ENCODE measurements around the gene LRRC72. TPM values are rescaled to one million over a fixed set of nuclear protein-coding genes. Genes with fewer than 3 reads are reported as not detected.
A peak's percentile ranks its signal among the peaks of the same experiment; 100 is the strongest.

Gene LRRC72
- total RNA-seq, 3 donors from 2014 or later (not counting 1 experiment from before 2014, with no cell fraction given) = not detected

- TF ChIP-seq CTCF (IDR thresholded peaks at IDR 0.05) = no peak
- Histone ChIP-seq H3K27me3 (ENCODE audit: control insufficient read depth, insufficient read depth, low read length) (no peaks in the 10 kb centered on the region), H3K27ac (ENCODE audit: low read length) (no peak overlapping the region), H3K9me3 (ENCODE audit: control insufficient read depth, insufficient read depth, low read length) (no peaks in the 10 kb centered on the region), H3K4me3 (ENCODE audit: low read length) (no peak overlapping the region), H3K4me1 (ENCODE audit: control insufficient read depth, insufficient read depth, low read length) (no peaks in the 10 kb centered on the region), H3K36me3 (ENCODE audit: control insufficient read depth, insufficient read depth, low read length) (peaks cover 33% of the 10 kb centered on the region)
- Mint-ChIP-seq H3K27ac (no peak overlapping the region), H3K27me3 (ENCODE audit: low read depth in 2 of 2) (no peaks in the 10 kb centered on the region), H3K4me3 (no peak overlapping the region), H3K36me3 (peaks cover 17% of the 10 kb centered on the region), H3K4me1 (no peaks in the 10 kb centered on the region), H3K9me3 (no peaks in the 10 kb centered on the region)
- ATAC-seq (no peak), DNase-seq (no peak)
- intact Hi-C loops (cut with micrococcal nuclease) = no loop called here
- WGBS (ENCODE audit: insufficient coverage) = 94% methylated on average over 7 of the region's 7 CpGs
Observed at GRCh38 chr7:16599860-16600259, 73.2 kb downstream of the LRRC72 start.

- H3K36me3 Mint-ChIP-seq = peaks cover 23% of the 10 kb centered on the region
- no peaks in the 10 kb centered on the region for H3K27me3 ChIP-seq (ENCODE audit: control insufficient read depth, insufficient read depth, low read length)
- no peak overlapping the region for H3K27ac Mint-ChIP-seq
- ATAC-seq = no peak
- H3K27me3 Mint-ChIP-seq (ENCODE audit: low read depth in 2 of 2) = no peaks in the 10 kb centered on the region
- no peaks in the 10 kb centered on the region for H3K9me3 ChIP-seq (ENCODE audit: control insufficient read depth, insufficient read depth, low read length)
- intact Hi-C loops (cut with micrococcal nuclease) = no loop called here
- no peaks in the 10 kb centered on the region for H3K4me1 ChIP-seq (ENCODE audit: control insufficient read depth, insufficient read depth, low read length)
- H3K27ac ChIP-seq (ENCODE audit: low read length) = no peak overlapping the region
- H3K4me3 Mint-ChIP-seq = no peak overlapping the region
- H3K36me3 ChIP-seq (ENCODE audit: control insufficient read depth, insufficient read depth, low read length) = peaks cover 45% of the 10 kb centered on the region
- no peaks in the 10 kb centered on the region for H3K9me3 Mint-ChIP-seq
- DNase-seq = no peak
- H3K4me3 ChIP-seq (ENCODE audit: low read length) = no peak overlapping the region
- no peak for TF ChIP-seq CTCF (IDR thresholded peaks at IDR 0.05)
- no peaks in the 10 kb centered on the region for H3K4me1 Mint-ChIP-seq
Observed at GRCh38 chr7:16603633-16604032, 77.0 kb downstream of the LRRC72 start.

- intact Hi-C loops (cut with micrococcal nuclease) = no loop called here
- Histone ChIP-seq H3K27me3 (ENCODE audit: control insufficient read depth, insufficient read depth, low read length) (no peaks in the 10 kb centered on the region), H3K9me3 (ENCODE audit: control insufficient read depth, insufficient read depth, low read length) (no peaks in the 10 kb centered on the region), H3K36me3 (ENCODE audit: control insufficient read depth, insufficient read depth, low read length) (peaks cover 47% of the 10 kb centered on the region), H3K4me1 (ENCODE audit: control insufficient read depth, insufficient read depth, low read length) (no peaks in the 10 kb centered on the region), H3K4me3 (ENCODE audit: low read length) (no peak overlapping the region), H3K27ac (ENCODE audit: low read length) (no peak overlapping the region)
- no peaks in the 10 kb centered on the region for H3K27me3 Mint-ChIP-seq (ENCODE audit: low read depth in 2 of 2)
- ATAC-seq (no peak), DNase-seq (peak in 1 of 2 donors; percentile 22)
- H3K36me3 Mint-ChIP-seq = peaks cover 23% of the 10 kb centered on the region
- no peak overlapping the region for H3K4me3 Mint-ChIP-seq
- no peak overlapping the region for H3K27ac Mint-ChIP-seq
- no peaks in the 10 kb centered on the region for H3K9me3 Mint-ChIP-seq
- no CpG with 5 or more reads among the region's 3 CpGs for WGBS (ENCODE audit: insufficient coverage)
- H3K4me1 Mint-ChIP-seq = no peaks in the 10 kb centered on the region
- no peak for TF ChIP-seq CTCF (IDR thresholded peaks at IDR 0.05)
Observed at GRCh38 chr7:16604054-16604453, 77.4 kb downstream of the LRRC72 start.

GRCh38 chr7:16606704-16607103 is 80.1 kb downstream of the LRRC72 start:
- Mint-ChIP-seq H3K36me3 (peaks cover 15% of the 10 kb centered on the region), H3K27ac (no peak overlapping the region), H3K27me3 (ENCODE audit: low read depth in 2 of 2) (no peaks in the 10 kb centered on the region), H3K4me1 (no peaks in the 10 kb centered on the region), H3K9me3 (no peaks in the 10 kb centered on the region), H3K4me3 (no peak overlapping the region)
- Histone ChIP-seq H3K27me3 (ENCODE audit: control insufficient read depth, insufficient read depth, low read length) (no peaks in the 10 kb centered on the region), H3K4me1 (ENCODE audit: control insufficient read depth, insufficient read depth, low read length) (no peaks in the 10 kb centered on the region), H3K27ac (ENCODE audit: low read length) (no peak overlapping the region), H3K9me3 (ENCODE audit: control insufficient read depth, insufficient read depth, low read length) (no peaks in the 10 kb centered on the region), H3K36me3 (ENCODE audit: control insufficient read depth, insufficient read depth, low read length) (peaks cover 44% of the 10 kb centered on the region), H3K4me3 (ENCODE audit: low read length) (no peak overlapping the region)
- TF ChIP-seq CTCF (IDR thresholded peaks at IDR 0.05) = no peak
- 82% methylated on average over 3 of the region's 3 CpGs for WGBS (ENCODE audit: insufficient coverage)
- no peak for ATAC-seq
- DNase-seq = no peak
- intact Hi-C loops (cut with micrococcal nuclease) = no loop called here

Measured in natural killer cell (primary cell).